NT2/D1 (cell line): ENCODE data around the gene C2orf78.

Experiments
- SUZ12 ChIP-seq: IDR thresholded peaks from 2 replicates; pipeline ENCODE4 v1.6.1; 2011; ENCODE audit not compliant: insufficient read length, insufficient read depth; ENCODE audit errors: extremely low read depth
- ZNF274 ChIP-seq: IDR thresholded peaks from 2 replicates; pipeline ENCODE4 v1.6.1; 2011; ENCODE audit warnings: mild to moderate bottlenecking, low read depth, low read length

DNA sequence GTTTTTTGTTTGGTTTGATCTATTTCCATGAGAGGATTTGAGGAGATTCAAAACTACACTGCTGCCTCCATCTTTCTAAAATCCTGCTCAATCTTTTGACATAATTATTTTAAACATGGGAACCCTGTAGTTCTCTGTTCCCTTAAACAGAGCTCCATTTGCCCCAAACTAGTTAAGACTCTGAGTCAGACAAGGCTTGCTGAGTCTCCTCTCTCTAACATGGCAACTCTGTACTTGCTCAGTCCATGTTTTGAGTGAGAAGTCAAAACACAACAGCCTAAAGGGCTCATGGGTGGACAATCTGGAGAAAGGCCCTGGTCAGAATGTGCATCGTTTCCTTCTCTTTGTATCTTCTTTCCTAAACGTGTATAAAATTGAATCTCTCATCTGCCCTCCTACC lies 37.7 kb downstream of the C2orf78 start:
- TF ChIP-seq ZNF274 (no peak), SUZ12 (no peak)
